H9 (cell line): ENCODE results near the gene STOML3. TPM values are rescaled to one million over a fixed set of nuclear protein-coding genes. Genes with fewer than 3 reads are reported as not detected.

Experiments
- DNase-seq: peaks from one replicate; pipeline ENCODE4 v3.0.0-alpha.2; 2017
- H2AFZ ChIP-seq: one replicate; pipeline ENCODE4 v1.6.1; 2013; ENCODE audit warnings: mild to moderate bottlenecking, low read length, control low read depth, moderate library complexity
- H2AK5ac ChIP-seq: 2 replicates; pipeline ENCODE4 v1.6.1; 2013; ENCODE audit warnings: low read length, control low read depth, mixed read lengths; ENCODE audit not compliant: insufficient read length
- H2BK120ac ChIP-seq: one replicate; pipeline ENCODE4 v1.6.1; 2013; ENCODE audit warnings: low read depth, mild to moderate bottlenecking, low read length, control low read depth, inconsistent platforms; ENCODE audit not compliant: poor library complexity, severe bottlenecking
- H2BK12ac ChIP-seq: 2 replicates; pipeline ENCODE4 v1.6.1; 2013; ENCODE audit warnings: low read length, control low read depth, mixed read lengths, low read depth; ENCODE audit not compliant: insufficient read length
- H2BK15ac ChIP-seq: 2 replicates; pipeline ENCODE4 v1.6.1; 2013; ENCODE audit warnings: low read depth, low read length, control low read depth
- H2BK20ac ChIP-seq: one replicate; pipeline ENCODE4 v1.6.1; 2013; ENCODE audit warnings: low read depth, mild to moderate bottlenecking, low read length, control low read depth, inconsistent platforms; ENCODE audit not compliant: poor library complexity, severe bottlenecking
- H2BK5ac ChIP-seq: 2 replicates; pipeline ENCODE4 v1.6.1; 2013; ENCODE audit warnings: low read length, control low read depth, mixed read lengths; ENCODE audit not compliant: insufficient read length
- H3K14ac ChIP-seq: 2 replicates; pipeline ENCODE4 v1.6.1; 2013; ENCODE audit warnings: low read length, control low read depth; ENCODE audit not compliant: insufficient read depth
- H3K18ac ChIP-seq: 2 replicates; pipeline ENCODE4 v1.6.1; 2013; ENCODE audit warnings: low read depth, mild to moderate bottlenecking, mixed read lengths, low read length, control low read depth; ENCODE audit not compliant: insufficient read length
- H3K23ac ChIP-seq: 2 replicates; pipeline ENCODE4 v1.6.1; 2013; ENCODE audit warnings: low read length, control low read depth, mixed read lengths, low read depth; ENCODE audit not compliant: insufficient read length
- H3K23me2 ChIP-seq: 2 replicates; pipeline ENCODE4 v1.6.1; 2013; ENCODE audit warnings: low read depth, mild to moderate bottlenecking, mixed read lengths, low read length, control low read depth; ENCODE audit not compliant: insufficient read length, poor library complexity, severe bottlenecking
- H3K27ac ChIP-seq: 2 replicates; pipeline ENCODE4 v1.5.1; 2013; ENCODE audit warnings: low read length, control low read depth, mixed read lengths, low read depth; ENCODE audit not compliant: insufficient read length
- H3K27me3 ChIP-seq: 2 replicates; pipeline ENCODE4 v1.6.1; 2013; ENCODE audit warnings: low read length, control low read depth, inconsistent platforms; ENCODE audit not compliant: insufficient read depth
- H3K4ac ChIP-seq: 2 replicates; pipeline ENCODE4 v1.6.1; 2013; ENCODE audit warnings: low read depth, mild to moderate bottlenecking, control low read depth, inconsistent platforms, low read length, moderate library complexity
- H3K4me1 ChIP-seq: 2 replicates; pipeline ENCODE4 v1.6.1; 2013; ENCODE audit warnings: low read length, control low read depth, inconsistent platforms; ENCODE audit not compliant: insufficient read depth
- H3K4me2 ChIP-seq: 2 replicates; pipeline ENCODE4 v1.6.1; 2013; ENCODE audit warnings: low read length, control low read depth, mixed read lengths; ENCODE audit not compliant: insufficient read length, insufficient read depth
- H3K56ac ChIP-seq: 2 replicates; pipeline ENCODE4 v1.6.1; 2013; ENCODE audit warnings: low read depth, mild to moderate bottlenecking, mixed read lengths, low read length, control low read depth; ENCODE audit not compliant: insufficient read length
- H3K79me1 ChIP-seq: 2 replicates; pipeline ENCODE4 v1.6.1; 2013; ENCODE audit warnings: low read depth, mild to moderate bottlenecking, moderate library complexity, low read length, control low read depth, inconsistent platforms; ENCODE audit not compliant: insufficient read depth, poor library complexity, severe bottlenecking
- H3K79me2 ChIP-seq: 2 replicates; pipeline ENCODE4 v1.6.1; 2013; ENCODE audit warnings: low read length, control low read depth, inconsistent platforms; ENCODE audit not compliant: insufficient read depth
- H3K9ac ChIP-seq: 2 replicates; pipeline ENCODE4 v1.6.1; 2013; ENCODE audit warnings: low read length, control low read depth, mixed read lengths; ENCODE audit not compliant: insufficient read length; ENCODE audit errors: extremely low read depth
- H3K9me3 ChIP-seq: one replicate; pipeline ENCODE4 v1.6.1; 2013; ENCODE audit warnings: low read depth, low read length, inconsistent platforms; ENCODE audit not compliant: control insufficient read depth
- H3T11ph ChIP-seq: one replicate; pipeline ENCODE4 v1.6.1; 2013; ENCODE audit warnings: mild to moderate bottlenecking, low read length, control low read depth, inconsistent platforms
- H4K20me1 ChIP-seq: one replicate; pipeline ENCODE4 v1.6.1; 2013; ENCODE audit not compliant: control insufficient read depth, insufficient read length, insufficient read depth
- H4K5ac ChIP-seq: 2 replicates; pipeline ENCODE4 v1.6.1; 2013; ENCODE audit warnings: low read depth, mild to moderate bottlenecking, mixed read lengths, low read length, control low read depth; ENCODE audit not compliant: insufficient read length
- H4K8ac ChIP-seq: replicated peaks from 2 replicates; pipeline ENCODE4 v1.6.1; 2013; ENCODE audit warnings: low read length, control low read depth, mixed read lengths, low read depth; ENCODE audit not compliant: insufficient read length
- H4K91ac ChIP-seq: 2 replicates; pipeline ENCODE4 v1.6.1; 2013; ENCODE audit warnings: low read depth, mild to moderate bottlenecking, moderate library complexity, mixed read lengths, low read length, control low read depth; ENCODE audit not compliant: insufficient read length
- H3K27ac Mint-ChIP-seq, 3 experiments: 2 replicates in 2 of 3; 3 replicates in 1 of 3; pipeline ENCODE4 v1.8.0; 2020 to 2021; ENCODE audit warnings: mixed read lengths in 3 of 3, mild to moderate bottlenecking in 1 of 3, moderate library complexity in 1 of 3
- H3K27me3 Mint-ChIP-seq: 2 replicates; pipeline ENCODE4 v1.8.0; 2021; ENCODE audit warnings: low read depth, mild to moderate bottlenecking, moderate library complexity, mixed read lengths
- H3K36me3 Mint-ChIP-seq, 3 experiments: 2 replicates in 2 of 3; 3 replicates in 1 of 3; pipeline ENCODE4 v1.8.0; 2020 to 2021; ENCODE audit warnings: low read depth in 3 of 3, mixed read lengths in 3 of 3; ENCODE audit not compliant: insufficient read depth in 1 of 3
- H3K4me1 Mint-ChIP-seq, 2 experiments: 2 replicates each; pipeline ENCODE4 v1.8.0; 2020; ENCODE audit warnings: mixed read lengths in 2 of 2
- H3K4me3 Mint-ChIP-seq, 2 experiments: 2 replicates in 1 of 2; 3 replicates in 1 of 2; pipeline ENCODE4 v1.8.0; 2020 to 2021; ENCODE audit warnings: mild to moderate bottlenecking in 2 of 2, mixed read lengths in 2 of 2, moderate library complexity in 1 of 2
- H3K9me3 Mint-ChIP-seq, 2 experiments: 2 replicates in 1 of 2; 3 replicates in 1 of 2; pipeline ENCODE4 v1.8.0; 2020; ENCODE audit warnings: mild to moderate bottlenecking in 2 of 2, mixed read lengths in 2 of 2, moderate library complexity in 1 of 2
- WGBS: extraction: QIAGEN DNeasy Blood & Tissue Kit; methylation state at CpG from one replicate; pipeline ENCODE4 v1.1.7; 2013; ENCODE audit warnings: missing lambda C conversion rate, low lambda C conversion rate, mixed read lengths; ENCODE audit not compliant: insufficient read length; ENCODE audit errors: extremely low coverage; 5-methylcytosine and 5-hydroxymethylcytosine counted together
- total RNA-seq: library from RNA; stranded (reverse); gene quantifications from 2 replicates; pipeline ENCODE4 v1.2.1, GENCODE V29; 2021
- TF ChIP-seq, protein P1 (sequence below): fragments of 200-600 bp; sonication (generic); conservative IDR thresholded peaks from 3 replicates; pipeline ENCODE4 v1.8.0; 2021; ENCODE audit warnings: antibody characterized with exemption, mild to moderate bottlenecking

Gene STOML3
- total RNA-seq, 1 experiment from 2014 or later: not detected

DNA sequence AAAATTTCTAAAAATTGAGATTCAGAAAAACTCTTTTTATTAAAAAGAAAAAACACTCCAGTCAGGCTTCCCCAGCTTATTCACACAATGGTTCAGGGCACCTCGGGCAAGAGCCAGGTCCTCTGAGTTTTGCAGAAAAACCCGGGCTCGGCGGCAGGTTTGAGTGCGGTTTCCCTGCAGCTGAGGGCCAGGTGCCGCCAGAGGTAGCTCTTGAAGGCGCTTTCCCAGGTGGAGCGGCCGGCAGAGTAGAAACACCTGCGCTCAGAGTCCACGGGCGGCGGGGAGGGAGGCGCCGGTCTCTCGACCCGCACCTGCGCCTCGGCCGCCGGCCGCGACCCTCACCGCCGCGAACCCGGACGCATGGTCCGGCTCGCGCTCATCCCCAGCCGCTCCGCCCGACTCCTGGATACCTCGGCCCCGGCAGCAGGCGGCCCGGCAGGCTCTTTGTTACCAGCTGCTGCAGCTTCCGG lies 46.8 kb upstream of the STOML3 start:
- Mint-ChIP-seq H3K4me1 (peaks cover 30 to 35% of the 10 kb centered on the region in 2 experiments), H3K4me3 (peak overlapping the region; percentile 90 to 93), H3K9me3 (no peaks in the 10 kb centered on the region), H3K27ac (peak overlapping the region; percentile 65 to 99 (median 94); a peak in 6 of 7 replicates), H3K36me3 (peaks cover 4 to 6% (median 6%) of the 10 kb centered on the region in 3 experiments; a peak in 6 of 7 replicates), H3K27me3 (no peaks in the 10 kb centered on the region)
- Histone ChIP-seq H3K4me2 (peak overlapping the region; percentile 95), H3K23ac (no peak overlapping the region), H3K27me3 (no peaks in the 10 kb centered on the region), H3K9ac (peak overlapping the region; percentile 94), H3K27ac (peak overlapping the region; percentile 32), H4K8ac (no peak overlapping the region), H3K56ac (no peak overlapping the region), H3K4ac (no peak overlapping the region; the same call in 1 of the 2 replicates), H2BK120ac (no peak overlapping the region), H3K4me1 (no peaks in the 10 kb centered on the region), H3K18ac (peak overlapping the region; percentile 75), H3K79me2 (peaks cover 34% of the 10 kb centered on the region), H4K91ac (no peak overlapping the region), H2AFZ (no peak overlapping the region), H3K79me1 (peaks cover 3% of the 10 kb centered on the region), H2AK5ac (no peak overlapping the region), H3K9me3 (no peaks in the 10 kb centered on the region), H3K23me2 (peaks cover 9% of the 10 kb centered on the region), H3T11ph (no peak overlapping the region), H4K5ac (no peak overlapping the region), H3K14ac (peak overlapping the region; percentile 62), H2BK5ac (no peak overlapping the region), H2BK12ac (no peak overlapping the region), H2BK20ac (no peak overlapping the region), H2BK15ac (no peak overlapping the region), H4K20me1 (no peaks in the 10 kb centered on the region)
- TF ChIP-seq, protein P1, sequence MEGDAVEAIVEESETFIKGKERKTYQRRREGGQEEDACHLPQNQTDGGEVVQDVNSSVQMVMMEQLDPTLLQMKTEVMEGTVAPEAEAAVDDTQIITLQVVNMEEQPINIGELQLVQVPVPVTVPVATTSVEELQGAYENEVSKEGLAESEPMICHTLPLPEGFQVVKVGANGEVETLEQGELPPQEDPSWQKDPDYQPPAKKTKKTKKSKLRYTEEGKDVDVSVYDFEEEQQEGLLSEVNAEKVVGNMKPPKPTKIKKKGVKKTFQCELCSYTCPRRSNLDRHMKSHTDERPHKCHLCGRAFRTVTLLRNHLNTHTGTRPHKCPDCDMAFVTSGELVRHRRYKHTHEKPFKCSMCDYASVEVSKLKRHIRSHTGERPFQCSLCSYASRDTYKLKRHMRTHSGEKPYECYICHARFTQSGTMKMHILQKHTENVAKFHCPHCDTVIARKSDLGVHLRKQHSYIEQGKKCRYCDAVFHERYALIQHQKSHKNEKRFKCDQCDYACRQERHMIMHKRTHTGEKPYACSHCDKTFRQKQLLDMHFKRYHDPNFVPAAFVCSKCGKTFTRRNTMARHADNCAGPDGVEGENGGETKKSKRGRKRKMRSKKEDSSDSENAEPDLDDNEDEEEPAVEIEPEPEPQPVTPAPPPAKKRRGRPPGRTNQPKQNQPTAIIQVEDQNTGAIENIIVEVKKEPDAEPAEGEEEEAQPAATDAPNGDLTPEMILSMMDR: no peak
- no peak for DNase-seq
- no CpG with 5 or more reads among the region's 39 CpGs for WGBS
